ENCODE results near the gene AP1B1. TPM values are rescaled to one million over a fixed set of nuclear protein-coding genes. Genes with fewer than 3 reads are reported as not detected.
A peak's percentile ranks its signal among the peaks of the same experiment; 100 is the strongest.

Gene AP1B1
- total RNA-seq, 1 experiment from 2014 or later: 69.5 TPM

DNA sequence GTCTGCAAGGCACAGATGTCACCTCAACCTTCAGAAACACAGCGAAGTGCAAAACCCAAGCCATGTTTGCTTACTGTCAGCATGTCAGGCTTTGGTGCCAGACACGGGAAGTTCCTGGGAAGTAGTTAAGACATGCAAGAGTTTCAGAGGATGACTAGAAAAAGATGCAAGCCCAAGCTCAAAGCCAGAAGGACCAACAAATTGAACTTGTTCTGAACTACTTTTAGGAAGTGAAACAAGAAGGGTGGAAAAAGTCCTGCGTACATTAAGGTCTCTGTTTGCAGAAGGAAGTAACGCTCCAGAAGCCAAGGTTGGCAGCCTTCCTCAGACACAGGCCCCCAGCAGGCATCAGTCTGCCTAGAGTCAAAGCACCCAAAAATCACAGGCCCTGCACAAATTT, 2.6 kb downstream of the AP1B1 start:
- Mint-ChIP-seq H3K27ac (ENCODE audit: low read depth, unreplicated experiment) (peak overlapping the region; percentile 21), H3K4me1 (ENCODE audit: insufficient read depth, unreplicated experiment) (peaks cover 19% of the 10 kb centered on the region), H3K4me3 (ENCODE audit: unreplicated experiment) (no peak overlapping the region), H3K9me3 (ENCODE audit: unreplicated experiment) (no peaks in the 10 kb centered on the region), H3K36me3 (ENCODE audit: insufficient read depth, unreplicated experiment) (peaks cover 19% of the 10 kb centered on the region), H3K27me3 (ENCODE audit: insufficient read depth, unreplicated experiment) (no peaks in the 10 kb centered on the region)
- POLR2A ChIA-PET: interaction anchor here (0.8 kb wide), 1 partner anchor 9 kb away, joined by 3 read pairs; no protein-coding TSS in a partner anchor
- CTCF ChIA-PET: interaction anchor here (0.7 to 1.3 kb wide), 4 partner anchors 12 to 152 kb away, joined by 3 to 4 read pairs (median 3); no protein-coding TSS in a partner anchor
- DNase-seq (ENCODE audit: unreplicated experiment): no peak
- no peak for TF ChIP-seq CTCF (IDR thresholded peaks at IDR 0.05; ENCODE audit: unreplicated experiment)
- intact Hi-C loops (cut with micrococcal nuclease): loop anchor here (10.0 kb wide), 1 partner anchor 81 kb away; the partner anchor contains the start of gene GAS2L1
- no TSS peak for BruUV-seq (replicated peaks)

DNA sequence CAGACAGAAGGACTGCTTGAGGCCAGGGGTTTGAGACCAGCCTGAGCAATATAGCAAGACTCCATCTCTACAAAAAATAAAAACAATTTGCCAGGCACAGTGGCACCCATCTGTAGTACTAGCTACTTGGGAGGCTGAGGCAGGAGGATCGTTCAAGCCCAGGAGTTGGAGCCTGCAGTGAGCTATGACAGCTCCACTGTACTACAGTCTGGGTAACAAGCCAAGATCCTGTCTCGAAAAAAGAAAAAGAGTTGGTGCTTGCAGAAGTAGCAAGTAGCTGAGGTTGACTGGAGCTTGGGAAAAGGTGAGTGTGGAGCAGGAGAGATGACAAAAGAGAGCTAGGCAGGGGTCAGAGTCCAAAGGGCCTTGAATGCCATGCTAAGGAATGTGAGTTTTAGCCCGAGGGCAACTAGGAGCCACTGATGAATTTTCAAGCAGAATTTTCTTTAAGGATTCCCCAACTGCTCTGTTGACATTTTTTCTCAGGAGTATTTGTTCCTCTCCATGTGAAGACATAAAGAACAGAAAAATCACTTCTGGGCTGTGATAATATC, 3.1 kb downstream of the AP1B1 start:
- no peak overlapping the region for H3K4me3 Mint-ChIP-seq (ENCODE audit: unreplicated experiment)
- no TSS peak for BruUV-seq (replicated peaks)
- ChIA-PET CTCF (interaction anchor here (0.5 to 1.3 kb wide), 6 partner anchors 9 to 431 kb away, joined by 3 to 4 read pairs (median 3); no protein-coding TSS in a partner anchor), POLR2A (no interaction called here)
- H3K27ac Mint-ChIP-seq (ENCODE audit: low read depth, unreplicated experiment): peak overlapping the region; percentile 21
- TF ChIP-seq CTCF (IDR thresholded peaks at IDR 0.05; ENCODE audit: unreplicated experiment): no peak
- intact Hi-C loops (cut with micrococcal nuclease): loop anchor here (10.0 kb wide), 1 partner anchor 80 kb away; the partner anchor contains the start of gene GAS2L1
- H3K27me3 Mint-ChIP-seq (ENCODE audit: insufficient read depth, unreplicated experiment): no peaks in the 10 kb centered on the region
- H3K36me3 Mint-ChIP-seq (ENCODE audit: insufficient read depth, unreplicated experiment): peaks cover 19% of the 10 kb centered on the region
- no peaks in the 10 kb centered on the region for H3K9me3 Mint-ChIP-seq (ENCODE audit: unreplicated experiment)
- peaks cover 24% of the 10 kb centered on the region for H3K4me1 Mint-ChIP-seq (ENCODE audit: insufficient read depth, unreplicated experiment)
- DNase-seq (ENCODE audit: unreplicated experiment): no peak

DNA sequence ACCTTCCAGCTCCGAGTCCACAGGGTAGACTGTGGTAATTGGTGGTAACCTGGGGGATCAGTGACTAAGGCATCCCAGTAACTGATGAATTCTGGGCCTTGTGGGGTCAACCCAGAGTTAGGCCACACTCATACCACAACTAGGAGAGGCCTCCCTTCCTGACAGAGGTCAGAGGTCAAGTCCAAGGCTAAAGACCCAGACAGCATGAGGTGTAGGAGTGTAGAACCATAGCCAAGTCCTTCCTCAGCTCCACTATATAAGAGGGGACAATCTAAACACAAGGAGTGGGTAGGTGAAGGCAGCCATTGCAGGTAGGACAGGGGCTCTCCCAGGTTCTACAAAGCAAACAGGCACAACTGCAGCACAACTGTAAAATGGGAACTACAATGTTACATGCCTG, 4.6 kb downstream of the AP1B1 start:
- no TSS peak for BruUV-seq (replicated peaks)
- ChIA-PET POLR2A (no interaction called here), CTCF (interaction anchor here (0.7 to 1.1 kb wide), 2 partner anchors 11 to 87 kb away, joined by 3 read pairs; no protein-coding TSS in a partner anchor)
- peaks cover 28% of the 10 kb centered on the region for H3K4me1 Mint-ChIP-seq (ENCODE audit: insufficient read depth, unreplicated experiment)
- H3K36me3 Mint-ChIP-seq (ENCODE audit: insufficient read depth, unreplicated experiment): peaks cover 19% of the 10 kb centered on the region
- no peaks in the 10 kb centered on the region for H3K9me3 Mint-ChIP-seq (ENCODE audit: unreplicated experiment)
- intact Hi-C loops (cut with micrococcal nuclease): loop anchor here (10.0 kb wide), 1 partner anchor 79 kb away; the partner anchor contains the start of gene GAS2L1
- H3K27me3 Mint-ChIP-seq (ENCODE audit: insufficient read depth, unreplicated experiment): no peaks in the 10 kb centered on the region
- TF ChIP-seq CTCF (IDR thresholded peaks at IDR 0.05; ENCODE audit: unreplicated experiment): no peak
- H3K4me3 Mint-ChIP-seq (ENCODE audit: unreplicated experiment): no peak overlapping the region
- no peak for DNase-seq (ENCODE audit: unreplicated experiment)
- no peak overlapping the region for H3K27ac Mint-ChIP-seq (ENCODE audit: low read depth, unreplicated experiment)

DNA sequence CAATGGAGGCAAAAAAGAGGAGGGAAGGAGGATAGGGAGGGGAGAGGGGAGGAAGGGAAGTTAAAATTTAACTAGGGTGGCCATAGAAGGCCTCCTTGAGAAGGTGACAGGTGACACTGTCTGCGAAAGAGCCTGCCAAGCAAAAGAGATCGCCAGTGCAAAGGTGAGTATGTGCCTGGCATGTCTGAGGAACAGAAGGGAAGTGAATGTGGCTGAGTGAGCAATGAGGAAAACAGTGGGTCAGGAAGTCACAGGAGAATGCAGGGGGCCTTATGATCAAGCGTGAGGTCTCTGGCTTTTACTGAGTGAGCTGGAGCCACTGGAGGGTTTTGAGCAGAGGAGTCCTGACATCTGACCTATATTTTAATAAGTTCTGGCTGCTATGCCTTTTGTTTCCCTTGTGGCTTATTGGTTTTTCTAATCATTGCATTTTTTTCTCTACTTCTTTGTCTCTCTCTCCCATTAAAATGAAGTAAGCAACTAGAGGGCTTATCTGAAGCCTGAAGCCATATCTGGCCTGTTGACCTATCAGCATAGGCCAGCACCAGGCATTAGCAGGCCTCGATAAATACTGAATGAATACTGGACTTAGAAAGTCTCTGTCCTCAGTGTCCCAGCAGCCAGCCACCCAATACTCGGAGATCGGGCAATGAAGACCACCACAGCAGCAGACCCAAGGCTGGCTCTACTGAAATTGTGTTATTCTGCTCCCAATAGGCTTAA, 5.6 kb downstream of the AP1B1 start:
- Mint-ChIP-seq H3K36me3 (ENCODE audit: insufficient read depth, unreplicated experiment) (peaks cover 18% of the 10 kb centered on the region), H3K4me1 (ENCODE audit: insufficient read depth, unreplicated experiment) (peaks cover 27% of the 10 kb centered on the region), H3K27me3 (ENCODE audit: insufficient read depth, unreplicated experiment) (no peaks in the 10 kb centered on the region), H3K27ac (ENCODE audit: low read depth, unreplicated experiment) (no peak overlapping the region), H3K9me3 (ENCODE audit: unreplicated experiment) (no peaks in the 10 kb centered on the region), H3K4me3 (ENCODE audit: unreplicated experiment) (no peak overlapping the region)
- intact Hi-C loops (cut with micrococcal nuclease): loop anchor here (10.0 kb wide), 1 partner anchor 78 kb away; the partner anchor contains the start of gene GAS2L1
- no peak for DNase-seq (ENCODE audit: unreplicated experiment)
- no peak for TF ChIP-seq CTCF (IDR thresholded peaks at IDR 0.05; ENCODE audit: unreplicated experiment)
- ChIA-PET CTCF (interaction anchor here (0.7 kb wide), 2 partner anchors 12 to 14 kb away, joined by 3 read pairs; no protein-coding TSS in a partner anchor), POLR2A (no interaction called here)
- BruUV-seq (replicated peaks): no TSS peak

Measured in MCF 10A (cell line).